Endothelial cell of umbilical vein (primary cell): Measurements from ENCODE around the gene KIF1C. TPM values are rescaled to one million over a fixed set of nuclear protein-coding genes. Genes with fewer than 3 reads are reported as not detected.
"Not testable (repeated sequence)": the region's sequence is repeated elsewhere in the genome, so short reads cannot be mapped to it uniquely, and the experiment has no call there.

Experiments used
- BruUV-seq: library from RNA; stranded (reverse); fragments of 400-500 nt; replicated peaks from 2 replicates; lab custom pipeline; 2021; lab: Mats Ljungman, UMichigan
- CTCF ChIA-PET: fragments of 300-600, 350-600 bp; sonication (Branson Sonifier 250); formaldehyde crosslinking; loops from one replicate; lab custom pipeline; 2021; ENCODE audit warnings: antibody characterized with exemption, inconsistent platforms; lab: Charles Lee
- POLR2A ChIA-PET: fragments of 300-600, 350-600 bp; sonication (Branson Sonifier 250); formaldehyde crosslinking; loops from one replicate; lab custom pipeline; 2021; ENCODE audit warnings: antibody characterized with exemption, inconsistent platforms; lab: Charles Lee
- DNase-seq: peaks from one replicate; pipeline ENCODE4 v3.0.0-alpha.2; 2011; ENCODE audit warnings: low read depth, low spot score
- FAIRE-seq: peaks from 2 replicates; lab custom pipeline; 2011; peaks lifted over from hg19 to GRCh38; lab: Jason Lieb, UNC
- H2AFZ ChIP-seq: 2 replicates; pipeline ENCODE4 v1.6.0; 2012; ENCODE audit warnings: low read depth, low read length, control low read depth, inconsistent platforms
- H3K27ac ChIP-seq: 2 replicates; pipeline ENCODE4 v1.5.1; 2011; ENCODE audit warnings: low read depth, mild to moderate bottlenecking, control low read depth, low read length, moderate library complexity; ENCODE audit not compliant: insufficient read depth
- H3K27me3 ChIP-seq, 2 experiments: 2 replicates each; pipeline versions ENCODE4 v1.6.0 to v1.6.1; 2011; ENCODE audit warnings: low read length in 2 of 2, mixed read lengths in 1 of 2; ENCODE audit not compliant: control insufficient read depth in 2 of 2, insufficient read depth in 2 of 2
- H3K36me3 ChIP-seq, 2 experiments: 2 replicates in 1 of 2; 3 replicates in 1 of 2; pipeline ENCODE4 v1.5.1; 2011; ENCODE audit warnings: low read length in 2 of 2, mild to moderate bottlenecking in 1 of 2, moderate library complexity in 1 of 2; ENCODE audit not compliant: control insufficient read depth in 2 of 2, insufficient read depth in 2 of 2; ENCODE audit errors: extremely low read depth in 1 of 2
- H3K4me1 ChIP-seq: 3 replicates; pipeline ENCODE4 v1.5.1; 2011; ENCODE audit warnings: mild to moderate bottlenecking, low read length; ENCODE audit not compliant: control insufficient read depth, insufficient read depth; ENCODE audit errors: extremely low read depth
- H3K4me2 ChIP-seq: 2 replicates; pipeline ENCODE4 v1.6.1; 2011; ENCODE audit warnings: low read length, control low read depth, mixed read lengths; ENCODE audit not compliant: insufficient read depth
- H3K4me3 ChIP-seq, 3 experiments: fragments of 200-600 bp in 1 of 3; sonication (generic), shearing (Covaris generic) in 1 of 3; replicated peaks in 1 of 3; 2 replicates each; pipeline ENCODE4 v1.5.1; 2011 to 2016; ENCODE audit warnings: control low read depth in 3 of 3, low read length in 3 of 3, mild to moderate bottlenecking in 2 of 3, inconsistent platforms in 1 of 3, low read depth in 1 of 3, moderate library complexity in 1 of 3; ENCODE audit not compliant: insufficient read depth in 1 of 3
- H3K79me2 ChIP-seq: 2 replicates; pipeline ENCODE4 v1.6.0; 2012; ENCODE audit warnings: low read length, inconsistent platforms; ENCODE audit not compliant: control insufficient read depth, insufficient read depth
- H3K9ac ChIP-seq: replicated peaks from 2 replicates; pipeline ENCODE3; 2011; ENCODE audit warnings: low read length, control low read depth; ENCODE audit not compliant: insufficient read depth; ENCODE audit errors: extremely low read depth
- H3K9me1 ChIP-seq: replicated peaks from 3 replicates; pipeline ENCODE4 v1.6.0; 2011; ENCODE audit warnings: mild to moderate bottlenecking, low read length; ENCODE audit not compliant: control insufficient read depth, insufficient read depth; ENCODE audit errors: extremely low read depth
- H3K9me3 ChIP-seq: replicated peaks from 2 replicates; pipeline ENCODE4 v1.5.1; 2012; ENCODE audit warnings: low read length, inconsistent platforms; ENCODE audit not compliant: control insufficient read depth, insufficient read depth
- H4K20me1 ChIP-seq: replicated peaks from 2 replicates; pipeline ENCODE3; 2011; ENCODE audit warnings: mild to moderate bottlenecking, low read length; ENCODE audit not compliant: control insufficient read depth, insufficient read depth; ENCODE audit errors: extremely low read depth
- CTCF ChIP-seq, 2 donors: IDR thresholded peaks; 1 replicate in 1 of 2; 2 replicates in 1 of 2; pipeline ENCODE4 v1.5.1; 2011; ENCODE audit warnings: low read length in 2 of 2, mild to moderate bottlenecking in 2 of 2, moderate library complexity in 2 of 2, control low read depth in 1 of 2, inconsistent platforms in 1 of 2, low read depth in 1 of 2; ENCODE audit not compliant: insufficient read depth in 1 of 2; ENCODE audit errors: extremely low read depth in 1 of 2
- EZH2 ChIP-seq: IDR thresholded peaks from 2 replicates; pipeline ENCODE4 v1.6.1; 2012; ENCODE audit warnings: borderline replicate concordance, low read depth, mild to moderate bottlenecking, moderate library complexity, low read length, inconsistent platforms; ENCODE audit not compliant: severe bottlenecking
- FOS ChIP-seq: IDR thresholded peaks from 2 replicates; pipeline ENCODE4 v1.6.1; 2011; ENCODE audit warnings: mild to moderate bottlenecking, low read length, moderate library complexity, borderline replicate concordance; ENCODE audit not compliant: insufficient read depth
- GATA2 ChIP-seq: IDR thresholded peaks from 2 replicates; pipeline ENCODE4 v1.7.0; 2011; ENCODE audit warnings: low read depth, mild to moderate bottlenecking, moderate library complexity, mixed read lengths, low read length; ENCODE audit not compliant: insufficient read length, insufficient read depth
- JUN ChIP-seq: IDR thresholded peaks from 2 replicates; pipeline ENCODE4 v1.6.1; 2011; ENCODE audit warnings: borderline replicate concordance, low read depth; ENCODE audit not compliant: insufficient read length, insufficient read depth
- MAX ChIP-seq: IDR thresholded peaks from 2 replicates; pipeline ENCODE4 v1.6.1; 2011; ENCODE audit not compliant: insufficient read depth, insufficient read length
- MYC ChIP-seq: IDR thresholded peaks from one replicate; pipeline ENCODE4 v1.6.1; 2011; ENCODE audit warnings: mild to moderate bottlenecking, low read depth, low read length
- POLR2A ChIP-seq: IDR thresholded peaks from 2 replicates; pipeline ENCODE4 v1.6.1; 2012; ENCODE audit warnings: low read depth, mild to moderate bottlenecking, control low read depth, low read length
- POLR2AphosphoS5 ChIP-seq: IDR thresholded peaks from 2 replicates; pipeline ENCODE4 v1.6.1; 2012; ENCODE audit warnings: low read depth, mild to moderate bottlenecking, control low read depth, low read length, moderate library complexity; ENCODE audit not compliant: insufficient read depth
- dilution Hi-C: fragments of 300-500 bp; cut with MboI; formaldehyde crosslinking; loops from one replicate; pipeline ENCODE4 v1.15.0; 2019; ENCODE audit warnings: low sequenced_read_pairs; ENCODE audit not compliant: extremely low pct_ligation_motif_present
- intact Hi-C: fragments of 100-400 bp; cut with micrococcal nuclease; formaldehyde crosslinking; loops from one replicate; pipeline ENCODE4 v1.10.0; 2022
- polyA plus RNA-seq, 4 experiments: library from polyadenylated mRNA; depleted of rRNA in 3 of 4; stranded (reverse) in 3 of 4; unstranded in 1 of 4; fragments of >200 nt; gene quantifications; 2 replicates each; pipeline versions ENCODE4 v1.2.1 to v1.2.3, GENCODE V29; 2011 to 2012; ENCODE audit warnings: missing spikeins in 1 of 4
- total RNA-seq: library from RNA; stranded (reverse); gene quantifications from 2 replicates; pipeline ENCODE4 v1.2.3, GENCODE V29; 2021

KIF1C gene
- total and polyA plus RNA-seq, 2 donors (not counting 3 experiments of a cell fraction or from before 2014, with no cell fraction given), result 33.6 to 171 TPM

- CTCF ChIA-PET, result no interaction called here
- H3K9me1 ChIP-seq, result no peaks in the 10 kb centered on the region
- no peak overlapping the region for H2AFZ ChIP-seq
- H3K27ac ChIP-seq, result no peak overlapping the region
- no peaks in the 10 kb centered on the region for H3K27me3 ChIP-seq
- no peaks in the 10 kb centered on the region for H4K20me1 ChIP-seq
- H3K9ac ChIP-seq, result no peak overlapping the region
- H3K4me2 ChIP-seq, result no peak overlapping the region
- DNase-seq (no peak), FAIRE-seq (no peak)
- dilution Hi-C loops (no loop called here), intact Hi-C loops (no loop called here)
- no peak overlapping the region for H3K4me3 ChIP-seq
- no peaks in the 10 kb centered on the region for H3K9me3 ChIP-seq
- no peaks in the 10 kb centered on the region for H3K4me1 ChIP-seq
- H3K79me2 ChIP-seq, result no peaks in the 10 kb centered on the region
- BruUV-seq, result no TSS peak
- POLR2A ChIA-PET, result no interaction called here
- H3K36me3 ChIP-seq, result no peaks in the 10 kb centered on the region
- TF ChIP-seq FOS (no peak), POLR2A (no peak), MAX (no peak), JUN (no peak), MYC (no peak), EZH2 (no peak), POLR2AphosphoS5 (no peak), GATA2 (no peak), CTCF (IDR thresholded peaks at IDR 0.05; ENCODE audit: extremely low read depth in 1 of 2, insufficient read depth in 1 of 2, low read depth in 1 of 2, low read length in 2 of 2) (no peak)
Measured at GRCh38 chr17:5069724-5070123, 72.0 kb downstream of the KIF1C start.

GRCh38 chr17:5075472-5075871 lies 77.7 kb downstream of the KIF1C start:
- H4K20me1 ChIP-seq, CTCF ChIA-PET, H3K9me1 ChIP-seq, H2AFZ ChIP-seq, POLR2A ChIA-PET, H3K9me3 ChIP-seq, H3K27me3 ChIP-seq, DNase-seq, H3K4me2 ChIP-seq, intact Hi-C loops, H3K4me3 ChIP-seq, H3K36me3 ChIP-seq, dilution Hi-C loops, H3K79me2 ChIP-seq, FAIRE-seq, H3K27ac ChIP-seq, H3K9ac ChIP-seq, BruUV-seq: not testable (repeated sequence)
- H3K4me1 ChIP-seq, result peaks cover 10% of the 10 kb centered on the region

GRCh38 chr17:5077275-5077674 lies 79.5 kb downstream of the KIF1C start:
- H3K9me3 ChIP-seq, H3K27me3 ChIP-seq, H4K20me1 ChIP-seq, H3K36me3 ChIP-seq, DNase-seq, H3K27ac ChIP-seq, intact Hi-C loops, dilution Hi-C loops, H3K4me3 ChIP-seq, H2AFZ ChIP-seq, H3K79me2 ChIP-seq, H3K9ac ChIP-seq, H3K4me2 ChIP-seq, CTCF ChIA-PET, FAIRE-seq, POLR2A ChIA-PET, BruUV-seq, H3K9me1 ChIP-seq: not testable (repeated sequence)
- H3K4me1 ChIP-seq, result peaks cover 10% of the 10 kb centered on the region
